ENCODE results near the gene XAGE5.
"Not testable (repeated sequence)": the region's sequence is repeated elsewhere in the genome, so short reads cannot be mapped to it uniquely, and the experiment has no call there.

The XAGE5 gene

GRCh38 chrX:52811065-52811625, at the start of gene XAGE5:
Gene XAGE5, plus strand, starts transcription at chrX:52811287. Its CDS starts 1,280 bp downstream, at chrX:52812567.
- ATAC-seq = no peak
- no peaks in the 10 kb centered on the region for H3K9me3 Mint-ChIP-seq
- no peaks in the 10 kb centered on the region for H3K36me3 Mint-ChIP-seq
- no peak within 1 kb of the TSS for H3K4me3 Mint-ChIP-seq
- no peaks in the 10 kb centered on the region for H3K27me3 Mint-ChIP-seq
- no peaks in the 10 kb centered on the region for H3K4me1 Mint-ChIP-seq
- no peak within 1 kb of the TSS for H3K27ac Mint-ChIP-seq

DNA sequence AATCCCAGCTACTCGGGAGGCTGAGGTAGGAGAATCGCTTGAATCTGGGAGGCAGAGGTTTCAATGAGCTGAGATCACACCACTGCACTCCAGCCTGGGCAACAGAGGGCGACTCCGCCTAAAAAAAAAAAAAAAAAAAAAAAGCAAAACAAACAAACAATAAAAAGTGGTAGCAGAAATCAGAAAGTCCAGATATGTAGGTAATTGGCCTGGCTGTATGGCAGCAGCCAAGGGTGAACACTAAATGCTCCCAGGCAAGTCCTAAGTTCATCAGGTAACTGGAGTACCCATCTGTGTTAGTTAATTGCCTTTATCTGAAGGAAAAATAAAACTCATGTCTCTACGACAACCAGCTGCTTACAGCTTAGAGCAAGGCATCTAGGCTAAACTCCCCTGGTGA, 45.1 kb upstream of the XAGE5 start:
- not testable (repeated sequence) for H3K9me3 Mint-ChIP-seq, H3K4me3 Mint-ChIP-seq, ATAC-seq, H3K27me3 Mint-ChIP-seq, H3K4me1 Mint-ChIP-seq, H3K36me3 Mint-ChIP-seq, H3K27ac Mint-ChIP-seq

- H3K9me3 Mint-ChIP-seq, H3K4me1 Mint-ChIP-seq, ATAC-seq, H3K4me3 Mint-ChIP-seq, H3K27me3 Mint-ChIP-seq, H3K27ac Mint-ChIP-seq, H3K36me3 Mint-ChIP-seq: not testable (repeated sequence)
These were observed 37.6 kb upstream of the XAGE5 start for GRCh38 chrX:52773504-52773903.

DNA sequence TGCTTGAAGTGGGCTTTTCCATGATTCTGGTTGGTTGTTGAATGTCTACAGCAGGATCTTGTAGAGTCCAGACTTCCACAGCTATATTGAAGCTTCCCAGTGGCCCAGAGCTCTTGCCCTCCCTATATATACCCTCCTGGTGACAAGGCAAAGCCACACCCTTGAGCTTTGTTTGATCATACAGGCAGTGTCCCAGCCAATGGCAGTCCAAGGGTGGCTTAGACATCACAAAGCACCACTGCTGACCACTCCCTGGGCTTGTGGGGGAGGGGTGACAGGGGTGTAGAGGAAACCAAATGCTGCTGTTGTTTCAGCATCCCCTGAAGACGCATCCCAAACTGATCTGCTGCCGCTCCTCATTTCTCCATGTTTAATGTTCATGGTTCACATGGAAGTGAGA, 13.8 kb upstream of the XAGE5 start, which contains the start of gene SPANXN5:
SPANXN5 (minus strand) TSS at position 101 of the 400 bp plus-strand sequence; CDS start at position 22, 79 bp downstream.
- H3K4me1 Mint-ChIP-seq, H3K36me3 Mint-ChIP-seq, H3K27me3 Mint-ChIP-seq, H3K4me3 Mint-ChIP-seq, H3K9me3 Mint-ChIP-seq, H3K27ac Mint-ChIP-seq, ATAC-seq: not testable (repeated sequence)

GRCh38 chrX:52804876-52805275, 6.2 kb upstream of the XAGE5 start:
- not testable (repeated sequence) for H3K4me1 Mint-ChIP-seq

GRCh38 chrX:52819788-52820187, 8.7 kb downstream of the XAGE5 start:
- ATAC-seq = no peak
- no peaks in the 10 kb centered on the region for H3K36me3 Mint-ChIP-seq
- H3K4me1 Mint-ChIP-seq = no peaks in the 10 kb centered on the region
- no peaks in the 10 kb centered on the region for H3K9me3 Mint-ChIP-seq
- no peak overlapping the region for H3K27ac Mint-ChIP-seq
- no peak overlapping the region for H3K4me3 Mint-ChIP-seq
- H3K27me3 Mint-ChIP-seq = no peaks in the 10 kb centered on the region

More at GRCh38 chrX:52804876-52805275, 6.2 kb upstream of the XAGE5 start:
- not testable (repeated sequence) for ATAC-seq, H3K9me3 Mint-ChIP-seq, H3K4me3 Mint-ChIP-seq, H3K27me3 Mint-ChIP-seq, H3K36me3 Mint-ChIP-seq, H3K27ac Mint-ChIP-seq

GRCh38 chrX:52821079-52821760, 10.1 kb downstream of the XAGE5 start:
- Mint-ChIP-seq H3K36me3 (no peaks in the 10 kb centered on the region), H3K4me1 (no peaks in the 10 kb centered on the region), H3K9me3 (no peaks in the 10 kb centered on the region), H3K4me3 (no peak overlapping the region), H3K27ac (peak overlapping the region; percentile 32), H3K27me3 (no peaks in the 10 kb centered on the region)
- peak; percentile 73 for ATAC-seq

- Mint-ChIP-seq H3K4me1 (no peaks in the 10 kb centered on the region), H3K4me3 (no peak overlapping the region), H3K9me3 (no peaks in the 10 kb centered on the region), H3K36me3 (no peaks in the 10 kb centered on the region), H3K27ac (no peak overlapping the region), H3K27me3 (peaks cover under 1% of the 10 kb centered on the region)
- no peak for ATAC-seq
These were observed 13.5 kb downstream of the XAGE5 start for GRCh38 chrX:52824608-52825007.

- Mint-ChIP-seq H3K9me3 (no peaks in the 10 kb centered on the region), H3K4me1 (no peaks in the 10 kb centered on the region), H3K36me3 (no peaks in the 10 kb centered on the region), H3K27ac (no peak overlapping the region), H3K4me3 (no peak overlapping the region), H3K27me3 (peaks cover 11% of the 10 kb centered on the region)
- ATAC-seq = no peak
These were observed 19.5 kb downstream of the XAGE5 start for GRCh38 chrX:52830551-52830950.

DNA sequence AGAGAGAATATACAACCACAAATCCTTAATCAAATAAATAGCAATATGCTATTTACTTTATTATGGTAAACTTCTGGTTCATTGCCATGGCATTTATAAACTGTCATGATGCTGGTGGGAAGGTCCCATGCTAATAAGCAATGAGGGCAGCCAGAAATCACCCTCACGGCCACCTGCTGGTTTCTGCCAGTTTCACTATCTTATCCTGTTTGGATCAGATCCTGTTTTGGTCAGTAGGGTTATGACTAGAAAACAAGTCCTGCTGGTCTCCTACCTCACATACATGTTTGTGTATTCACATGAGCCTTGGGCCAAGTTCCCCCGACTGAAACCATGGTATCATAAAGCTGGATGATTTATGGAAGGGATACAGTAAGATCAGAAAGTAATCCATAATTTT, 28.1 kb downstream of the XAGE5 start:
- Mint-ChIP-seq H3K36me3 (no peaks in the 10 kb centered on the region), H3K27me3 (no peaks in the 10 kb centered on the region), H3K9me3 (no peaks in the 10 kb centered on the region)

DNA sequence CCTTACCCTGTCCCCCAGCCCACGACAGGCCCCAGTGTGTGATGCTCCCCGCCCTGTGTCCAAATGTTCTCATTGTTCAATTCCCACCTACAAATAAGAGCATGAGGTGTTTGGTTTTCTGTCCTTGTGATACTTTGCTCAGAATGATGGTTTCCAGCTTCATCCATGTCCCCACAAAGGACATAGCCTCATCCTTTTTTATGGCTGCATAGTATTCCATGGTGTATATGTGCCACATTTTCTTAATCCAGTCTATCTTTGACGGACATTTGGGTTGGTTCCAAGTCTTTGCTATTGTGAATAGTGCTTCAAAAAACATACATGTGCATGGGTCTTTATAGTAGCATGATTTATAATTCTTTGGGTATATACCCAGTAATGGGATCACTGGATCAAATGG, 32.5 kb downstream of the XAGE5 start:
- ATAC-seq, H3K27me3 Mint-ChIP-seq, H3K36me3 Mint-ChIP-seq, H3K4me3 Mint-ChIP-seq, H3K27ac Mint-ChIP-seq, H3K9me3 Mint-ChIP-seq, H3K4me1 Mint-ChIP-seq: not testable (repeated sequence)

More for the DNA sequence above, 28.1 kb downstream of the XAGE5 start:
- H3K4me1 Mint-ChIP-seq = no peaks in the 10 kb centered on the region
- no peak overlapping the region for H3K4me3 Mint-ChIP-seq
- ATAC-seq = no peak
- no peak overlapping the region for H3K27ac Mint-ChIP-seq

- no peak for ATAC-seq
- no peak overlapping the region for H3K27ac Mint-ChIP-seq
- H3K4me3 Mint-ChIP-seq = no peak overlapping the region
- peaks cover 11% of the 10 kb centered on the region for H3K27me3 Mint-ChIP-seq
- no peaks in the 10 kb centered on the region for H3K36me3 Mint-ChIP-seq
- H3K9me3 Mint-ChIP-seq = no peaks in the 10 kb centered on the region
- H3K4me1 Mint-ChIP-seq = no peaks in the 10 kb centered on the region
These were observed 41.2 kb downstream of the XAGE5 start for GRCh38 chrX:52852110-52852860.

- H3K36me3 Mint-ChIP-seq, H3K27ac Mint-ChIP-seq, H3K9me3 Mint-ChIP-seq, H3K4me1 Mint-ChIP-seq, H3K4me3 Mint-ChIP-seq, ATAC-seq: not testable (repeated sequence)
- H3K27me3 Mint-ChIP-seq = peaks cover 11% of the 10 kb centered on the region
These were observed 46.0 kb downstream of the XAGE5 start for GRCh38 chrX:52856991-52857525.

- Mint-ChIP-seq H3K27ac (no peak overlapping the region), H3K36me3 (no peaks in the 10 kb centered on the region), H3K4me3 (no peak overlapping the region), H3K27me3 (peaks cover 8% of the 10 kb centered on the region), H3K9me3 (no peaks in the 10 kb centered on the region), H3K4me1 (no peaks in the 10 kb centered on the region)
- ATAC-seq = no peak
These were observed 54.4 kb downstream of the XAGE5 start for GRCh38 chrX:52865343-52865998.
